ENCODE measurements around the gene PRKD2.

DNA sequence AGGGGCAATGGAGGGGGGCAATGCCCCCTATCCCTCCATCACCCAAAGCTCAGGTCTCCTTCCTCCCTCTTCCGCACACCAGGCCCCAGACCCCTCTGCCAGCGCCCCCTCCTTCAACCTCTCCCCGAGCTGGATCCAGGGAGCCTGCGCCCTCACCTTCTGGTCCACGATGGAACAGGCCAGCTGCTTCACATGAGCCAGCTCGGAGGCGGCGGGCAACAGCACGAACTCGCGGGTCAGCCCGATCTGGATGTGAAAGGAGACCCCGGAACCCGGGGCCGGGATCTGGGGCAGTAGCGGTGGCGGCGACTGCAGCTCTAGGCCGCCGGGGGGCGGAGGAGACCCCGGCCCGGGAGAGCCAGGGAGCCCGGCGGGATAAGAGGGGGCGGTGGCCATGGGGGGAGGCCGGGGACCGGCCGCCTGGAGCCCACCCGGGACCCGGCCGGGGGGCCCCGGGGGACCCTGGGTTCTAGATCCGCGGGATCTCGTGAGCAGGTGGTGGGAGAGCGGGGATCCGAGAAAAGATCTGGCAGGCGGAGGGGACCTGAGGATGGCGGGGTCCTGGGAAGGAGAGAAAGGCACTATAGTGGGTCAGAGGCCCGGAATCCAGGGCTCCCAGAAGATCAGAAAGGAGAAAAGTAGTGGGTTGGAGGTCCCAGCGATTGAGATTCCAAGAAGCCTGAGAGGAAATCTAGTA is 791 bp downstream of the PRKD2 start:
- TF ChIP-seq, protein P1, sequence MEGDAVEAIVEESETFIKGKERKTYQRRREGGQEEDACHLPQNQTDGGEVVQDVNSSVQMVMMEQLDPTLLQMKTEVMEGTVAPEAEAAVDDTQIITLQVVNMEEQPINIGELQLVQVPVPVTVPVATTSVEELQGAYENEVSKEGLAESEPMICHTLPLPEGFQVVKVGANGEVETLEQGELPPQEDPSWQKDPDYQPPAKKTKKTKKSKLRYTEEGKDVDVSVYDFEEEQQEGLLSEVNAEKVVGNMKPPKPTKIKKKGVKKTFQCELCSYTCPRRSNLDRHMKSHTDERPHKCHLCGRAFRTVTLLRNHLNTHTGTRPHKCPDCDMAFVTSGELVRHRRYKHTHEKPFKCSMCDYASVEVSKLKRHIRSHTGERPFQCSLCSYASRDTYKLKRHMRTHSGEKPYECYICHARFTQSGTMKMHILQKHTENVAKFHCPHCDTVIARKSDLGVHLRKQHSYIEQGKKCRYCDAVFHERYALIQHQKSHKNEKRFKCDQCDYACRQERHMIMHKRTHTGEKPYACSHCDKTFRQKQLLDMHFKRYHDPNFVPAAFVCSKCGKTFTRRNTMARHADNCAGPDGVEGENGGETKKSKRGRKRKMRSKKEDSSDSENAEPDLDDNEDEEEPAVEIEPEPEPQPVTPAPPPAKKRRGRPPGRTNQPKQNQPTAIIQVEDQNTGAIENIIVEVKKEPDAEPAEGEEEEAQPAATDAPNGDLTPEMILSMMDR (conservative IDR thresholded peaks at IDR 0.05 in 1 of 2, IDR thresholded peaks at IDR 0.05 in 1 of 2; ENCODE audit: low read depth in 1 of 2, low read length in 2 of 2): no peak
- TF ChIP-seq EZH2 (IDR thresholded peaks at IDR 0.05; ENCODE audit: low read length, missing control alignments): no peak

All from fibroblast of lung (primary cell).